CD4-positive, alpha-beta T cell (primary cell): ENCODE results near the gene CREB3L2. TPM values are rescaled to one million over a fixed set of nuclear protein-coding genes. Genes with fewer than 3 reads are reported as not detected.

ENCODE experiments used
- ATAC-seq: fragments of 200-7000 bp; cut with Tn5 transposase; one replicate; pipeline ENCODE4 v1.10.0; 2022; ENCODE audit warnings: mild to moderate bottlenecking; ENCODE audit not compliant: poor library complexity
- CTCF ChIA-PET: fragments of 350-600 bp; sonication (Branson Sonifier 250); formaldehyde crosslinking; loops from one replicate; lab custom pipeline; 2021; ENCODE audit warnings: antibody characterized with exemption, inconsistent platforms; lab: Charles Lee
- POLR2A ChIA-PET: fragments of 350-600 bp; sonication (Branson Sonifier 250); formaldehyde crosslinking; loops from one replicate; lab custom pipeline; 2021; ENCODE audit warnings: antibody characterized with exemption, inconsistent platforms; lab: Charles Lee
- DNase-seq, 14 experiments: peaks; one replicate each; pipeline ENCODE4 v3.0.0-alpha.2; 2013 to 2020; ENCODE audit warnings: mixed read lengths in 2 of 14
- H3K27ac ChIP-seq, 2 donors: one replicate each; pipeline versions ENCODE4 v1.5.1 to v1.7.0; 2013; ENCODE audit warnings: low read length in 2 of 2, low read depth in 1 of 2, mild to moderate bottlenecking in 1 of 2
- H3K27me3 ChIP-seq, 2 experiments: 1 replicate in 1 of 2; 2 replicates in 1 of 2; pipeline versions ENCODE4 v1.6.1 to v1.7.0; 2013; ENCODE audit warnings: low read length in 2 of 2, control low read depth in 1 of 2, mild to moderate bottlenecking in 1 of 2, moderate library complexity in 1 of 2; ENCODE audit not compliant: insufficient read depth in 2 of 2, control insufficient read depth in 1 of 2
- H3K36me3 ChIP-seq: one replicate; pipeline ENCODE4 v1.6.1; 2013; ENCODE audit warnings: low read length, control low read depth; ENCODE audit not compliant: insufficient read depth
- H3K4me1 ChIP-seq: one replicate; pipeline ENCODE4 v1.6.1; 2013; ENCODE audit warnings: low read length, control low read depth; ENCODE audit not compliant: insufficient read depth
- H3K4me3 ChIP-seq: one replicate; pipeline ENCODE4 v1.5.1; 2013; ENCODE audit warnings: mild to moderate bottlenecking, low read length, moderate library complexity
- H3K9me3 ChIP-seq, 2 experiments: 1 replicate in 1 of 2; 2 replicates in 1 of 2; pipeline versions ENCODE4 v1.6.1 to v1.7.0; 2013; ENCODE audit warnings: low read length in 2 of 2, mild to moderate bottlenecking in 2 of 2, control low read depth in 1 of 2, moderate library complexity in 1 of 2; ENCODE audit not compliant: control insufficient read depth in 1 of 2, insufficient read depth in 1 of 2
- H3K27ac Mint-ChIP-seq: one replicate; pipeline ENCODE4 v1.8.0; 2020; ENCODE audit warnings: mixed read lengths
- H3K27me3 Mint-ChIP-seq: one replicate; pipeline ENCODE4 v1.8.0; 2021; ENCODE audit warnings: mixed read lengths
- H3K36me3 Mint-ChIP-seq: one replicate; pipeline ENCODE4 v1.8.0; 2021; ENCODE audit warnings: low read depth, mixed read lengths
- H3K4me1 Mint-ChIP-seq: one replicate; pipeline ENCODE4 v1.8.0; 2021; ENCODE audit warnings: low read depth, mixed read lengths
- H3K4me3 Mint-ChIP-seq: one replicate; pipeline ENCODE4 v1.8.0; 2020; ENCODE audit warnings: mild to moderate bottlenecking, mixed read lengths
- H3K9me3 Mint-ChIP-seq: one replicate; pipeline ENCODE4 v1.8.0; 2020; ENCODE audit warnings: mixed read lengths
- intact Hi-C, 2 experiments: fragments of 100-400 bp; cut with DNase I in 1 of 2; cut with micrococcal nuclease in 1 of 2; formaldehyde crosslinking; loops; one replicate each; pipeline versions ENCODE4 v1.15.1 to v1.9.0; 2023 to 2025; cut with DNase I, micrococcal nuclease
- total RNA-seq, 174 experiments: library from RNA in 2 of 174; stranded (reverse) in 2 of 174; gene quantifications; one replicate each; pipeline ENCODE4 v1.2.3 and lab custom pipeline; 2021 to 2026
- TF ChIP-seq, protein P1 (sequence below): fragments of 200-600 bp; IDR thresholded peaks from one replicate; pipeline ENCODE4 v1.8.0; 2022; ENCODE audit warnings: antibody characterized with exemption, mild to moderate bottlenecking

CREB3L2 gene
- total RNA-seq, 2 experiments from 2014 or later: 11.7 to 12.9 TPM

DNA sequence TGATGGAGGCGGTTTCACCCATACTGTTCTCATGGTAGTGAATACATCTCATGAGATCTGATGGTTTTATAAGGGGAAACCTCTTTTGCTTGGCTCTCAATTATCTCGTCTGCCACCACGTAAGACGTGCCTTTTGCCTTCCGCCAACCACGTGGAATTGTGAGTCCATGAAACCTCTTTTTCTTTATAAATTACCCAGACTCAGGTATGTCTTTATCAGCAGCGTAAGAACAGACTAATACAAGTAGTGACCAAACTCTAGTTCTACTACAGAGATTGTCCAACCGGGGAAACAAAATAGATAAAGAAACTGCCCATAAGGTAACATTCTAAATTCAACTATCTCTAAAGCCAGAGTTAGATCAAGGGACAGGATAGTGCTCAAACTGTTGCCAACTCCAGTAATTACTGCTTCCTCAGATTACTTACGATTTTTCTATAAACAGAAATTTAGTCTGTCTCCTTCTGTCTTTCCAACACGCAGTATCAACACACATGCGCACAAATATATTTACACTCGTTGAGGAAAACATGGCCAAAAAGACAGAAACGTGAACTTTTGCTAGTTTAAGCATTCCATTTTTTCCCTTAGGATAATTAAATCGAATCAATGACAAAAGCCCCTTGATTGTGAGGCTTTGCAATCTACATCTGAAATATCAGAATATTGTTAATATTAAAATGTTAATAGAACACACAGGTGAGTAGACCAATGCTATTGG lies 36.9 kb downstream of the CREB3L2 start:
- H3K4me3 ChIP-seq: no peak overlapping the region
- Mint-ChIP-seq H3K9me3 (no peaks in the 10 kb centered on the region), H3K27me3 (no peaks in the 10 kb centered on the region), H3K27ac (no peak overlapping the region), H3K4me3 (no peak overlapping the region), H3K36me3 (no peaks in the 10 kb centered on the region), H3K4me1 (peaks cover 22% of the 10 kb centered on the region)
- ChIA-PET POLR2A (no interaction called here), CTCF (no interaction called here)
- peaks cover 14% of the 10 kb centered on the region for H3K4me1 ChIP-seq
- H3K27me3 ChIP-seq: no peaks in the 10 kb centered on the region
- DNase-seq: no peak
- H3K27ac ChIP-seq: no peak overlapping the region
- intact Hi-C loops: no loop called here
- TF ChIP-seq, protein P1, sequence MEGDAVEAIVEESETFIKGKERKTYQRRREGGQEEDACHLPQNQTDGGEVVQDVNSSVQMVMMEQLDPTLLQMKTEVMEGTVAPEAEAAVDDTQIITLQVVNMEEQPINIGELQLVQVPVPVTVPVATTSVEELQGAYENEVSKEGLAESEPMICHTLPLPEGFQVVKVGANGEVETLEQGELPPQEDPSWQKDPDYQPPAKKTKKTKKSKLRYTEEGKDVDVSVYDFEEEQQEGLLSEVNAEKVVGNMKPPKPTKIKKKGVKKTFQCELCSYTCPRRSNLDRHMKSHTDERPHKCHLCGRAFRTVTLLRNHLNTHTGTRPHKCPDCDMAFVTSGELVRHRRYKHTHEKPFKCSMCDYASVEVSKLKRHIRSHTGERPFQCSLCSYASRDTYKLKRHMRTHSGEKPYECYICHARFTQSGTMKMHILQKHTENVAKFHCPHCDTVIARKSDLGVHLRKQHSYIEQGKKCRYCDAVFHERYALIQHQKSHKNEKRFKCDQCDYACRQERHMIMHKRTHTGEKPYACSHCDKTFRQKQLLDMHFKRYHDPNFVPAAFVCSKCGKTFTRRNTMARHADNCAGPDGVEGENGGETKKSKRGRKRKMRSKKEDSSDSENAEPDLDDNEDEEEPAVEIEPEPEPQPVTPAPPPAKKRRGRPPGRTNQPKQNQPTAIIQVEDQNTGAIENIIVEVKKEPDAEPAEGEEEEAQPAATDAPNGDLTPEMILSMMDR: no peak
- no peaks in the 10 kb centered on the region for H3K9me3 ChIP-seq
- ATAC-seq: no peak
- H3K36me3 ChIP-seq: no peaks in the 10 kb centered on the region

DNA sequence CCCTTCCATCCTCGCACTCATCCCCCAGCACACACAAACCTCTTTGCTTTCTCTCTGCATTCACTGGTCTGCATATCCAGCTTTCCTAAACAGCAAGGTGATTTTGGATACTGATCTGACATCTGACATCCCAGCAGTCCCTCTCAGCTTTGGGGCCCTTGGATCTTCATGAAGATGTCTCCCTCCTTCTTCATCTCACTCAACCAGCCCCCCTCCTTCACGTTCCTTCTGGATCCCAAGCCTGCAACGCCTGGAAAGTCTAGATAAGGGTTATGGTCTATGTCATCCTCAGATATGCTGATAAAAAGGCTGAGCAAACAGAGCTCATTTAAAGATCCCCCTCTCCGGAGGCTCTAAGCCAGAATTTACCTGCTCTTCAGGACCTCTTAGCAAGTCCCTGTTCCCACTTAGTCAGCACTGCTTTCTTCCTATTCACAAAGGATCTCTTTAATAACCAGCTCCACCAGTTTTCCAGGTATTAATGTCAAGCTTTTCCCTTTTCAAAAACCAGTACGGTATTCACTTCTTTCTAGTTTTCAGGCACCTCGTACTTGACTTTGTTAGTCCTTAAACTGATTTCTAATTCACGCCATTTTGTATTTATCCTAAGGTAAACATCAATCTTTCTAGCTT lies 38.9 kb downstream of the CREB3L2 start:
- peaks cover 14% of the 10 kb centered on the region for H3K4me1 ChIP-seq
- H3K27me3 Mint-ChIP-seq: no peaks in the 10 kb centered on the region
- no peaks in the 10 kb centered on the region for H3K9me3 Mint-ChIP-seq
- no peak overlapping the region for H3K27ac ChIP-seq
- no peaks in the 10 kb centered on the region for H3K9me3 ChIP-seq
- no peak for ATAC-seq
- H3K4me3 ChIP-seq: no peak overlapping the region
- TF ChIP-seq, protein P1: no peak
- ChIA-PET CTCF (interaction anchor here (0.9 kb wide), 1 partner anchor 40 kb away, joined by 3 read pairs; the partner anchor contains the start of gene CREB3L2), POLR2A (no interaction called here)
- H3K27ac Mint-ChIP-seq: no peak overlapping the region
- H3K36me3 Mint-ChIP-seq: no peaks in the 10 kb centered on the region
- peaks cover 22% of the 10 kb centered on the region for H3K4me1 Mint-ChIP-seq
- no peak overlapping the region for H3K4me3 Mint-ChIP-seq
- H3K27me3 ChIP-seq: no peaks in the 10 kb centered on the region
- no peaks in the 10 kb centered on the region for H3K36me3 ChIP-seq
- intact Hi-C loops: no loop called here
- DNase-seq: no peak

DNA sequence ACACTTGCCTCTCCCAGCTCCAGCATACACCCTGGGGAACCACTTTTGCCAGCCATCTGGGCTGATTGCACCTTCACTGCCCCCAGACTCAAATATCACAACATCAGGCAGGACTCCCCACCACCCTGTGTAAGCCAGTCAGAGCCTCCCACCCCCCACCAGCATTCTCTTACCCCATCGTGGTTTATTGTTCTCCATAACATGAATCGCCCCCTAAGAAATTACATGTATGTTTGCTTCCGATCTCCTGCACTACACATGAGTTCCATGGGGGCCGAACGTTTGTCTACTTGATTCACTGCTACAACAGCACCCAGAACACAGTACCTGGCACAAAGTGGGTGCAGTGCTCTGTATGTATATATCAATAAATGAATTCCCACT lies 39.4 kb downstream of the CREB3L2 start:
- ATAC-seq: no peak
- H3K27me3 ChIP-seq: no peaks in the 10 kb centered on the region
- peaks cover 19% of the 10 kb centered on the region for H3K4me1 Mint-ChIP-seq
- H3K27ac Mint-ChIP-seq: no peak overlapping the region
- H3K27me3 Mint-ChIP-seq: no peaks in the 10 kb centered on the region
- TF ChIP-seq, protein P1: no peak
- H3K27ac ChIP-seq: no peak overlapping the region
- no peaks in the 10 kb centered on the region for H3K9me3 Mint-ChIP-seq
- H3K9me3 ChIP-seq: no peaks in the 10 kb centered on the region
- H3K36me3 Mint-ChIP-seq: no peaks in the 10 kb centered on the region
- ChIA-PET CTCF (interaction anchor here (0.9 kb wide), 1 partner anchor 40 kb away, joined by 3 read pairs; the partner anchor contains the start of gene CREB3L2), POLR2A (no interaction called here)
- DNase-seq: no peak
- H3K4me3 Mint-ChIP-seq: no peak overlapping the region
- H3K4me3 ChIP-seq: no peak overlapping the region
- intact Hi-C loops: no loop called here
- no peaks in the 10 kb centered on the region for H3K36me3 ChIP-seq
- H3K4me1 ChIP-seq: peaks cover 12% of the 10 kb centered on the region
